NCI-H2107 treated with DMSO at 0.1 percent for 48 hours (cell line): Measurements from ENCODE around the gene PPP1R11.
"Not testable (repeated sequence)": the region's sequence is repeated elsewhere in the genome, so short reads cannot be mapped to it uniquely, and the experiment has no call there.

Source experiments
- DNase-seq: peaks from one replicate; lab custom pipeline; 2025; ENCODE audit not compliant: unreplicated experiment; lab: John Stamatoyannopoulos, UW

Gene PPP1R11

GRCh38 chr6:30093951-30094661 lies 27.1 kb downstream of the PPP1R11 start:
- no peak for DNase-seq

DNA sequence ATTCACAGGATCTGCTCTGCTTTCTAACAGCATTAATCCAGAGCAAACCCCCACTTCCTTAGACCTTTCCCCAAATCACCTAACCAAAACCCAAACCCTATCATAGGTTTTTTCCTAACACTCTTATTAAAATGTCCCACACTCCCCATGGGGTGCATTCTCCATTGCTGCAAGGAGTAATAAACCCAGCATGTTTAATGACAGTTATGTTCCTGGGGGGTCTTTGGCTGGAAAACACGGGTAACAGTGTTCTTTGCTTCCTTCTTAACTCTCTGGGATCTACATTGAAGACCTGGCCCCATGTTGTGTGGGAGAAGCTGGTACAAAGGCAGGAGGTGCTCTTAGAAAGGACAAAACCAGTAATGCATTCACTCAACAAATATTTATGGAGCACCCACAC lies 29.8 kb downstream of the PPP1R11 start:
- DNase-seq = no peak

GRCh38 chr6:30097902-30098768 lies 31.1 kb downstream of the PPP1R11 start:
- no peak for DNase-seq

GRCh38 chr6:30100154-30100553 lies 33.2 kb downstream of the PPP1R11 start:
- no peak for DNase-seq

- DNase-seq = no peak
These were observed 33.8 kb downstream of the PPP1R11 start for GRCh38 chr6:30100585-30101443.

GRCh38 chr6:30101444-30102413 lies 34.7 kb downstream of the PPP1R11 start:
- DNase-seq = peak; percentile 15

DNA sequence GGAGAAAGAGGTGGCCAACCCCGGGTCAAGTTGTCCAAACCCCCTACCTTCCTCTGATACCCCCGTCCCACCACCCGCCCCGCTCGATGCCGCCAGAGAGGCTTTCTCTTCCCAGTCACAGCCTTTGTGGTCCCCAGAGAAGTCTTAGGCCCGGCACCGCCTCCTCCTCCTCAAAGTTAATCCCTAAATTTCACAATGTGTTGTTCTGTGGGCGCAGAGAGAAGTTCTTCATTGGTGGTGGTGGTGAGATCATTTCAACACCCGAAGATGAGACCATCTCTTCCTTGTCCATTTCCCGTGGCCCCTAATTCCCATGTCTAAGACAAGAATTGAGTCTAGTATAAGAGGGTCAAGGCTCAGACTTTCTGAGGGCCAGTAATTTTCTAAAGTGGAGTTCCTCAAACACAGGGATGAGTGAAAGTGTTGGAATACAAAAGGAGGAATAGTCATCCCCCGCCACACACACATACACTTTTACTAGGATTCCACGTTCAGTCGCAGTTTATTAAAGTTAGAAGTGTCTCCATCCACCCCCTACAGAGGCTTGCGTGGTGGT lies 35.5 kb downstream of the PPP1R11 start:
- DNase-seq = no peak

DNA sequence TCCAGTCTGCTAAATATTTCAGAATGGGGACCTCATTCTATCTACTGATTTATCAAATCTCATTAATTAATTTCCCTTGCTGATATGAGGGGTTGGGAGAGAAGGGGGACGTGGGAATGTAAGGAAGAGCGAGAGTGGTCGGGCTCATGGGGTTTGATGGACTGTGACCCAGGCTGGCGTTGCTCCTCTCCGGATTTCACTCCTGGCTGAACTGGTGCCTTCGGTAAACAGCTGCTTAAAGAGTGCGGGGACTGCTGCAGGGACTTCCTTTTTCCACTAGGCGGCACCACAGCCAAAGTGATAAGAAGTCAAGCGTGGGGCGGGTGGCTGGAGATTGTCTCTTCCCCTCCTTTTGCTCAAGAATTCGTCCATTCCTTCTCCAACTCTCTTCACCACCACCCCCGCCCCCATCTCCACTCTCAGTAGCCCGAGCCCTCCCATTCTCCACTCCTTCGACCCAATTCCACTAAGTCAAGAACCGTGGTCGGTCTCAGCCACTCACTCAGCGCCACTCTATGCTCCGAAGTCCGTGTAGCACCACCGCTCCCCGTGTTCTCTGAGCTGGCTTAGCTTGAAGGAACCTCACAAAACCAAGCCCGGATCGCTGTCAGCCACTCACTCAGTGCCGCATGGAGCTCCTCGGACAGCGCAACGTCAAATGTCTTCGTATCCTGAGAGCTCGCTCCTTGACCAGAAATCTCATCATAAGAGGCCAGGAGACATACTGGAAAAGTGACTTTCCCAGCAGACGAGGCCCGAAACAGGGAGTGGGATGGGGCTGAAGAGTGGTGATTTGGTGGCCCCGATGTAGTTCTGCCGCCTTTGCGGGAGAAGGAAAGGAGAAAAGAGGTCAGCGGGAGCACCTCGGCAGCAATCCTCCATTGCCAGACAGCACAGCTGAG lies 36.2 kb downstream of the PPP1R11 start:
- DNase-seq = peak; percentile 35

GRCh38 chr6:30103872-30104179 lies 36.8 kb downstream of the PPP1R11 start:
- DNase-seq = no peak

GRCh38 chr6:30104661-30105060 lies 37.7 kb downstream of the PPP1R11 start:
- no peak for DNase-seq

- no peak for DNase-seq
These were observed 44.4 kb downstream of the PPP1R11 start for GRCh38 chr6:30111266-30111856.

DNA sequence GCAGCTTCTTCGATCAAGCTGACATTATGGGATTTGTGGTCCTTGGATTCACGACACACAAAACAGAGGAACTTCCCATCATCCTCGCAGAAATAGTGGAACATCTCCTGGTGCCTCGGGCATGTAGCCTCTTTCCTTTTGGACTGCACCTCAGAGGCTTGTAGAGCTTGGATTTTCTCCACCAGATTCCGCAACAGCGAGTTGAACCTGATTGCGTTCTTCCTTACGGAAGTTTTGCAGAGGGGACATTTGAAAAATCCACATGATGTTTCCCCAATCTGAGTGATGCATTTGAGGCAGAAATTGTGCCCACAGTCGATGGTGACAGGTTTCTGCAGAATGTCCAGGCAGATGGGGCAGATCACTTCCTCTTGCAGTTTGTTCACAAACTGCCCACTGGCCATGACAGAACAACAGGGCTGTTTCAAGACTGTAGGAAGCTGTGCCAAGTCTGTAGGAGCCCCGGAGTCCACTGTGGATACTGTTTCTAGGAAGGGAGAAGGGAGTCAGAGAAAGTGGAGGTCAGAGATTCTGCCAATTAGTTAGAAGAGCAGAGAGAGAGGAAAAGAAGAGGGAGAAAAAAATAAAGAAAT lies 45.5 kb downstream of the PPP1R11 start:
- no peak for DNase-seq

DNA sequence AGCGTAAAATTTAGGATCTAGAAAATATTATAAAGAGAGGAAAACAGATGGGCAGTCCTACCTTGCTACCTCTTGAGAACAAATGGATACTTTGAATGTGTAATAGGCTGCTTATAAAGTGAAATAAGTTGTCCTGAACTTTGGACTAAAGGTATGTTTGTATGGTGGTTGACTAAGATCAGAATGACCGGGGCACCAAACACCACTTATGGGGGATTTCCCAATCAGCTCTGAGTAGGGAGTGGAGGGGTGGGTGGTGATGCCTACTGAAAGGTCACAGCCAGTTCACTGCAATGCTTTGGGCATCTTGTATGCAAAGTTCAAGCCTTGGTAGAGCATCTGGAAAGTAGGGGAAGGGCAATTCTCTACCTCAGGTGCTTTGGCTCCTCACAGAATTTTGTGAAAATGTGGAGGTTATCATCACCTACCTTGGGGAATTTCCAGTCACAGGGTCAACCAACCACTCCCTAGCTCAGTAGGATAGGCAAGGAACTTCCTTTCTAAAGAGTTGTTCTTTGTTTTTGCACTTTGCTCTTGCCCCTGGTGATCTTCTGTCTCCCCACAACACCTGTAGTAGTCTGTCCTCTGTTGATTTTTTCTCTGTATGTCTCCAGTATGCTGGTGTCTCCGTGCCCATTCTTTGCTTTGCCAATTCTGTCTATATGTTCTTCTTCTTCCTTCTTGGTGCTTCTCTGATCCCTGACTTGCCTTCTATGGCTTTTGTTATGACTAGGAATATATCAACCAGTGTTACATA lies 46.2 kb downstream of the PPP1R11 start, which contains the start of gene TRIM31:
TRIM31 (minus strand) TSS at position 88 of the 757 bp plus-strand sequence. CDS start 285 bp downstream, outside the sequence.
- no peak for DNase-seq

DNA sequence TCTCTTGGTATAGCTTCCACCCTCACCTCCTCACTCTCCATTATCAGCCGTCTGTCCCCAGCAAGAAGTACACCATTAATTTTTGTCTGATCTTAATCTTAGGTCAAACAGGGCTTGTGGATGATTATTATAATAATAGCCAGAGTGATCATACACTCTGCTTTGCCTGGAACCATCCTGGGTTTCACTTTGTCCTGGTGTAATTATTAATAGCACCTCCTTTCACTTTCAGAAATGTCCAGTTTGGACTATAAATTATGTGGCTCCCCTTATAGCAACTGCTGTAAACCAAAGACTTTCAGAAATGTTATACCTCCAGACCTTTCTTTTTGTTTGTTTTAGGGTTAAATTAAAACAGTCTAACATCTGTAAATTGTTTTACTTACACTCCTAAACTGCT lies 46.8 kb downstream of the PPP1R11 start:
- DNase-seq = no peak

DNA sequence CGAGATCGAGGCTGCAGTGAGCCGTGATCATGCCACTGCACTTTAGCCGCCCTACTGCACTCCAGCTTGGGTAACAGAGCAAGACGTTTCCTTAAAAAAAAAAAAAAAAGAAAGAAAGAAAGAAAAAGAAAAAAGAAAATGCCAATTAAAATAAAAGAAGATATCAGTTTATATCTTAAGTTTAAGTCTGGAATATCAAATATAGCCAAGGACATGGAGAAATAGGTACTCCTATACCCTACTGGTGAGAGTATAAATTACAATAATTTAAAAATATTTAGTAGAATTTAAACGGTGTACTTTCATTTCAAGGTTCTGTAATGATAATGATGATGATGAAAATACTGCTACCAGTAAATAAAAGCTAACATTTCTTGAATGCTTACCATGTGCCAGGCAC lies 49.7 kb downstream of the PPP1R11 start:
- no peak for DNase-seq

GRCh38 chr6:30118691-30119090 lies 51.7 kb downstream of the PPP1R11 start:
- not testable (repeated sequence) for DNase-seq
